OCI-LY7 (cell line): ENCODE data around the gene SIL1. TPM values are rescaled to one million over a fixed set of nuclear protein-coding genes. Genes with fewer than 3 reads are reported as not detected.

Experiments
- BruUV-seq: library from RNA; stranded (reverse); fragments of 400-500 nt; replicated peaks from 2 replicates; lab custom pipeline; 2021; lab: Mats Ljungman, UMichigan
- CTCF ChIA-PET: fragments of 300-600 bp; sonication (Branson Sonifier 250); formaldehyde crosslinking; loops from one replicate; lab custom pipeline; 2022; ENCODE audit warnings: antibody characterized with exemption; ENCODE audit not compliant: unreplicated experiment; lab: Charles Lee
- POLR2A ChIA-PET: fragments of 300-600 bp; sonication (Branson Sonifier 250); formaldehyde crosslinking; loops from one replicate; lab custom pipeline; 2022; ENCODE audit warnings: antibody characterized with exemption; lab: Charles Lee
- DNase-seq: peaks from one replicate; pipeline ENCODE4 v3.0.0-alpha.2; 2015; ENCODE audit warnings: low spot score
- H2AFZ ChIP-seq: fragments of 200-600 bp; sonication (generic), shearing (Covaris generic); 2 replicates; pipeline ENCODE4 v1.6.1; 2014; ENCODE audit warnings: mild to moderate bottlenecking, antibody characterized with exemption, low read length, moderate library complexity
- H3K27ac ChIP-seq: fragments of 200-600 bp; sonication (generic); 2 replicates; pipeline ENCODE4 v1.5.1; 2014; ENCODE audit warnings: mixed run types, low read depth, mild to moderate bottlenecking, moderate library complexity, low read length, inconsistent platforms; ENCODE audit not compliant: poor library complexity, severe bottlenecking
- H3K36me3 ChIP-seq: fragments of 200-600 bp; sonication (generic); 2 replicates; pipeline ENCODE4 v1.6.1; 2014; ENCODE audit warnings: mild to moderate bottlenecking, antibody characterized with exemption, low read length, moderate library complexity, mixed read lengths; ENCODE audit not compliant: insufficient read depth
- H3K4me1 ChIP-seq: fragments of 200-600 bp; sonication (generic); 2 replicates; pipeline ENCODE4 v1.5.1; 2014; ENCODE audit warnings: mild to moderate bottlenecking, low read length; ENCODE audit not compliant: insufficient read depth, poor library complexity, severe bottlenecking
- H3K4me2 ChIP-seq: fragments of 200-600 bp; sonication (generic); 2 replicates; pipeline ENCODE4 v1.6.1; 2014; ENCODE audit warnings: mild to moderate bottlenecking, low read length
- H3K4me3 ChIP-seq: fragments of 200-600 bp; sonication (generic); 2 replicates; pipeline ENCODE4 v1.5.1; 2014; ENCODE audit warnings: mild to moderate bottlenecking, low read depth, low read length; ENCODE audit not compliant: poor library complexity, severe bottlenecking
- H3K79me2 ChIP-seq: fragments of 200-600 bp; sonication (generic); 2 replicates; pipeline ENCODE4 v1.6.1; 2016; ENCODE audit warnings: low read depth, mild to moderate bottlenecking, low read length, moderate library complexity, mixed read lengths; ENCODE audit not compliant: insufficient read depth
- H3K9me2 ChIP-seq: fragments of 200-600 bp; sonication (generic); 2 replicates; pipeline ENCODE4 v1.6.1; 2016; ENCODE audit warnings: mild to moderate bottlenecking, low read length, mixed read lengths; ENCODE audit not compliant: insufficient read depth
- H3K9me3 ChIP-seq: fragments of 200-600 bp; sonication (generic); 2 replicates; pipeline ENCODE4 v1.6.1; 2014; ENCODE audit warnings: mild to moderate bottlenecking, mixed run types, low read length, mixed read lengths
- H4K20me1 ChIP-seq: fragments of 200-600 bp; sonication (generic); 2 replicates; pipeline ENCODE4 v1.6.1; 2014; ENCODE audit warnings: mild to moderate bottlenecking, antibody characterized with exemption, low read length, moderate library complexity, mixed read lengths; ENCODE audit not compliant: insufficient read depth
- CTCF ChIP-seq: fragments of 200-600 bp; sonication (generic); conservative IDR thresholded peaks from 2 replicates; pipeline ENCODE4 v1.5.1; 2014; ENCODE audit warnings: mild to moderate bottlenecking, antibody characterized with exemption, low read length, moderate library complexity, mixed read lengths
- EZH2phosphoT487 ChIP-seq: fragments of 200-600 bp; sonication (generic); IDR thresholded peaks from 2 replicates; pipeline ENCODE4 v1.6.1; 2018; ENCODE audit warnings: low read depth, borderline replicate concordance, mild to moderate bottlenecking, mixed run types, antibody characterized with exemption, low read length, moderate library complexity, mixed read lengths
- intact Hi-C: fragments of 100-400 bp; cut with micrococcal nuclease; formaldehyde crosslinking; loops from one replicate; pipeline ENCODE4 v1.10.0; 2022; ENCODE audit not compliant: unreplicated experiment
- total RNA-seq, 2 experiments: library from RNA; depleted of rRNA in 1 of 2; stranded (reverse); fragments of >200 nt in 1 of 2; shearing (Covaris generic) in 1 of 2; gene quantifications; 2 replicates each; pipeline ENCODE4 v1.2.3, GENCODE V29; 2014 to 2022

SIL1 gene
- total RNA-seq, 2 experiments from 2014 or later = 9.2 to 22.8 TPM

GRCh38 chr5:139236479-139236878, 38.3 kb upstream of the SIL1 start:
- intact Hi-C loops = no loop called here
- no TSS peak for BruUV-seq
- CTCF ChIA-PET = no interaction called here
- Histone ChIP-seq H2AFZ (no peak overlapping the region), H3K4me2 (no peak overlapping the region), H4K20me1 (no peaks in the 10 kb centered on the region), H3K4me3 (no peak overlapping the region), H3K36me3 (no peaks in the 10 kb centered on the region), H3K9me3 (peaks cover 11% of the 10 kb centered on the region; the same call in 1 of the 2 replicates), H3K79me2 (no peaks in the 10 kb centered on the region), H3K9me2 (no peaks in the 10 kb centered on the region), H3K27ac (no peak overlapping the region), H3K4me1 (no peaks in the 10 kb centered on the region)
- POLR2A ChIA-PET = interaction anchor here (1.3 kb wide), 1 partner anchor 36 kb away, joined by 7 read pairs; no protein-coding TSS in a partner anchor
- DNase-seq = no peak
- TF ChIP-seq EZH2phosphoT487 (no peak), CTCF (no peak)

- ChIA-PET CTCF (no interaction called here), POLR2A (interaction anchor here (1.2 kb wide), 1 partner anchor 13 kb away, joined by 3 read pairs; no protein-coding TSS in a partner anchor)
- Histone ChIP-seq H3K9me3 (peaks cover 7% of the 10 kb centered on the region; the same call in 1 of the 2 replicates), H2AFZ (no peak overlapping the region), H3K79me2 (no peaks in the 10 kb centered on the region), H3K9me2 (no peaks in the 10 kb centered on the region), H3K4me3 (no peak overlapping the region), H3K4me1 (no peaks in the 10 kb centered on the region), H4K20me1 (no peaks in the 10 kb centered on the region), H3K4me2 (no peak overlapping the region), H3K36me3 (no peaks in the 10 kb centered on the region), H3K27ac (no peak overlapping the region)
- TF ChIP-seq EZH2phosphoT487 (no peak), CTCF (no peak)
- intact Hi-C loops = no loop called here
- BruUV-seq = no TSS peak
- no peak for DNase-seq
Observed at GRCh38 chr5:139232147-139232724, 34.1 kb upstream of the SIL1 start.

GRCh38 chr5:139228201-139228803, 30.1 kb upstream of the SIL1 start:
- no peak for DNase-seq
- ChIA-PET CTCF (no interaction called here), POLR2A (interaction anchor here (0.6 kb wide), 1 partner anchor 993 kb away, joined by 3 read pairs; no protein-coding TSS in a partner anchor)
- H3K36me3 ChIP-seq = no peaks in the 10 kb centered on the region
- no peaks in the 10 kb centered on the region for H3K79me2 ChIP-seq
- H3K4me3 ChIP-seq = no peak overlapping the region
- no peaks in the 10 kb centered on the region for H4K20me1 ChIP-seq
- H2AFZ ChIP-seq = no peak overlapping the region
- H3K27ac ChIP-seq = no peak overlapping the region
- H3K9me3 ChIP-seq = no peaks in the 10 kb centered on the region
- intact Hi-C loops = no loop called here
- no peaks in the 10 kb centered on the region for H3K4me1 ChIP-seq
- TF ChIP-seq EZH2phosphoT487 = no peak
- no peak for TF ChIP-seq CTCF
- no TSS peak for BruUV-seq
- H3K9me2 ChIP-seq = no peaks in the 10 kb centered on the region
- H3K4me2 ChIP-seq = no peak overlapping the region
